HepG2 (cell line): ENCODE measurements around the gene PRR22. TPM values are rescaled to one million over a fixed set of nuclear protein-coding genes. Genes with fewer than 3 reads are reported as not detected.

Experiments used
- ASH2L ChIP-seq: fragments of 300-600, 200-600 bp; sonication (generic); IDR thresholded peaks from 2 replicates; pipeline ENCODE4 v1.7.0; 2017; ENCODE audit warnings: low read depth, mild to moderate bottlenecking, moderate library complexity, mixed read lengths, low read length; ENCODE audit not compliant: insufficient read length
- BCL6 ChIP-seq: IDR thresholded peaks from 2 replicates; pipeline ENCODE4 v1.6.1; 2016; ENCODE audit warnings: missing genetic modification reagents, missing compliant biosample characterization
- CCAR2 ChIP-seq: fragments of 200-400 bp; formaldehyde crosslinking; optimal IDR thresholded peaks from 2 replicates; pipeline ENCODE3; 2018; ENCODE audit warnings: low read depth, mild to moderate bottlenecking, low read length, moderate library complexity
- KLF16 ChIP-seq, 2 experiments: sonication (generic) in 1 of 2; formaldehyde crosslinking in 1 of 2; IDR thresholded peaks; 2 replicates each; pipeline versions ENCODE4 v1.6.1 to v1.8.0; 2016 to 2023; ENCODE audit warnings: missing genetic modification reagents in 2 of 2, missing compliant biosample characterization in 1 of 2
- NCOA5 ChIP-seq: sonication (generic); formaldehyde crosslinking; IDR thresholded peaks from 2 replicates; pipeline ENCODE4 v1.4.0; 2020; ENCODE audit warnings: missing genetic modification reagents
- NFE2 ChIP-seq: sonication (generic); formaldehyde crosslinking; IDR thresholded peaks from 2 replicates; pipeline ENCODE4 v1.4.0; 2020; ENCODE audit warnings: missing genetic modification reagents
- SMAD1 ChIP-seq: sonication (generic); formaldehyde crosslinking; IDR thresholded peaks from 2 replicates; pipeline ENCODE4 v1.4.0; 2020; ENCODE audit warnings: missing genetic modification reagents, low read depth, mild to moderate bottlenecking, borderline replicate concordance
- ZBTB21 ChIP-seq: sonication (generic); formaldehyde crosslinking; IDR thresholded peaks from 2 replicates; pipeline ENCODE4 v1.4.0; 2020; ENCODE audit warnings: missing genetic modification reagents
- ZC3H13 ChIP-seq: sonication (generic); formaldehyde crosslinking; IDR thresholded peaks from 2 replicates; pipeline ENCODE4 v1.8.1; 2023; ENCODE audit warnings: mild to moderate bottlenecking, missing genetic modification reagents, moderate library complexity
- ZNF121 ChIP-seq: sonication (generic); formaldehyde crosslinking; IDR thresholded peaks from 2 replicates; pipeline ENCODE4 v1.5.0; 2020; ENCODE audit warnings: mild to moderate bottlenecking, missing genetic modification reagents
- ZNF337 ChIP-seq: sonication (generic); formaldehyde crosslinking; IDR thresholded peaks from 2 replicates; pipeline ENCODE4 v1.5.1; 2020; ENCODE audit warnings: missing genetic modification reagents, low read depth, mild to moderate bottlenecking, borderline replicate concordance
- polyA plus RNA-seq, 8 experiments: library from polyadenylated mRNA; depleted of rRNA in 3 of 8; stranded (reverse) in 7 of 8; unstranded in 1 of 8; fragments of >200 nt; fragmentation: Illumina TruSeq in 4 of 8; extraction: Trizol in 4 of 8; gene quantifications; 2 replicates each; pipeline versions ENCODE4 v1.2.1 to v1.2.3, GENCODE V29; 2011 to 2016; ENCODE audit warnings: low read depth in 4 of 8, missing spikeins in 1 of 8, mixed read lengths in 1 of 8; ENCODE audit not compliant: insufficient read depth in 1 of 8
- total RNA-seq, 5 experiments: library from RNA; depleted of rRNA; stranded (reverse); fragments of >200 nt; fragmentation: Illumina TruSeq; extraction: Trizol; gene quantifications; 2 replicates each; pipeline ENCODE4 v1.2.3, GENCODE V29; 2016; ENCODE audit warnings: low read depth in 1 of 5
- TF ChIP-seq, protein P1 (sequence below): sonication (generic); formaldehyde crosslinking; IDR thresholded peaks from 2 replicates; pipeline ENCODE4 v1.4.0; 2020; ENCODE audit warnings: mild to moderate bottlenecking, missing genetic modification reagents
- TF ChIP-seq, protein P2 (sequence below): sonication (generic); formaldehyde crosslinking; IDR thresholded peaks from 2 replicates; pipeline ENCODE4 v1.4.0; 2020; ENCODE audit warnings: missing genetic modification reagents
- TF ChIP-seq, protein P3 (sequence below): sonication (generic); formaldehyde crosslinking; IDR thresholded peaks from 2 replicates; pipeline ENCODE4 v1.4.0; 2020; ENCODE audit warnings: missing genetic modification reagents, borderline replicate concordance
- TF ChIP-seq, protein P4 (sequence below), 2 experiments: fragments of 450-650 bp in 1 of 2; sonication (generic) in 1 of 2; formaldehyde crosslinking; IDR thresholded peaks; 2 replicates each; pipeline versions ENCODE4 v1.5.0 to v1.8.0; 2020 to 2022; ENCODE audit warnings: mild to moderate bottlenecking in 1 of 2, missing genetic modification reagents in 1 of 2
- TF ChIP-seq, protein P5 (sequence below): sonication (generic); formaldehyde crosslinking; IDR thresholded peaks from 2 replicates; pipeline ENCODE4 v1.8.1; 2022; ENCODE audit warnings: mild to moderate bottlenecking, missing genetic modification reagents
- TF ChIP-seq, protein P6 (sequence below): sonication (generic); formaldehyde crosslinking; IDR thresholded peaks from 2 replicates; pipeline ENCODE4 v1.8.0; 2022; ENCODE audit warnings: mild to moderate bottlenecking, missing genetic modification reagents, borderline replicate concordance

PRR22 gene
- total and polyA plus RNA-seq, 2 of the 13 experiments (the other 11 are each of a cell fraction or from before 2014, with no cell fraction given), result 0.84 to 2.3 TPM

DNA sequence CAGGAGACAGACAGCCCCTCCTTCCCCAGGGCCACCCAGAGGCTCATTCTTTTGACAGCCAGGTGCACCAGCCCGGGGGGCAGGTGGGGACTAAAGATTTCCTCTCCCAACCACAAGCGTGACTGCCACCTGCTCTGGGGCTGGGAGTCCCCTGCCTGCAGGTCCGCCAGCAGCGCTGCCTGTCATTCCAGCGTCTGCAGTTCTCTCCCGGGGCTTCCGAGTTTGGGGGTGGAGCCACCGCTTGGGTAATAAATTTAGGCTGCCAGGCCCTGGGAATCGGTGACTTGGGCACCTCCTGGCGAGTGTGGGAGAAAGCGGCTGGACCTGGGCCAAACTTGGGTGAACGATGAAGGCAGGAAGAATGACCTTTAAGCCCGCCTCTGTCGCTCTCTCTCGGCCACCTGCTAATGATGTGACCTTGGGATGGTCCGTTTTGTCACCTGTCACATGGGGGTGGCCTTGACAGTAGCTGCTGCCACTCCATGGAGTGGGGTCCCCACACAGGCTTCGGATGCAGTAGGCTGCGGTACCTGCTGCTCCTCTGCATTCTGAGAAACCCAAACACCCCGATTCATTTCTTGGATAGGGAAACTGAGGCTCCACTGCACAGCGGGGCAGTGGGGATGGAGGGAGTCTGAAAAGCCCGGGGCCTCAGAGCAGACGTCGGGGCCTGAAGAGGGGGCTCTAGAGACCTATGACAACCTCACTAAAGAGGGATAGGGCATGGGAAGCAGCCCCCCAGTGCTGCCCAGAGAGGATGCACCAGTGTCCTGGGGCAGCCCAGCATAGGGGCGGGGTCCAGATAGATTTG, 42.2 kb upstream of the PRR22 start (continued):
- TF ChIP-seq, protein P1, sequence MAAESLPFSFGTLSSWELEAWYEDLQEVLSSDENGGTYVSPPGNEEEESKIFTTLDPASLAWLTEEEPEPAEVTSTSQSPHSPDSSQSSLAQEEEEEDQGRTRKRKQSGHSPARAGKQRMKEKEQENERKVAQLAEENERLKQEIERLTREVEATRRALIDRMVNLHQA (CRISPR knock-in tag), result no peak
- TF ChIP-seq, protein P2, sequence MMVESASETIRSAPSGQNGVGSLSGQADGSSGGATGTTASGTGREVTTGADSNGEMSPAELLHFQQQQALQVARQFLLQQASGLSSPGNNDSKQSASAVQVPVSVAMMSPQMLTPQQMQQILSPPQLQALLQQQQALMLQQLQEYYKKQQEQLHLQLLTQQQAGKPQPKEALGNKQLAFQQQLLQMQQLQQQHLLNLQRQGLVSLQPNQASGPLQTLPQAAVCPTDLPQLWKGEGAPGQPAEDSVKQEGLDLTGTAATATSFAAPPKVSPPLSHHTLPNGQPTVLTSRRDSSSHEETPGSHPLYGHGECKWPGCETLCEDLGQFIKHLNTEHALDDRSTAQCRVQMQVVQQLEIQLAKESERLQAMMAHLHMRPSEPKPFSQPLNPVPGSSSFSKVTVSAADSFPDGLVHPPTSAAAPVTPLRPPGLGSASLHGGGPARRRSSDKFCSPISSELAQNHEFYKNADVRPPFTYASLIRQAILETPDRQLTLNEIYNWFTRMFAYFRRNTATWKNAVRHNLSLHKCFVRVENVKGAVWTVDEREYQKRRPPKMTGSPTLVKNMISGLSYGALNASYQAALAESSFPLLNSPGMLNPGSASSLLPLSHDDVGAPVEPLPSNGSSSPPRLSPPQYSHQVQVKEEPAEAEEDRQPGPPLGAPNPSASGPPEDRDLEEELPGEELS (CRISPR knock-in tag), result 0 out of 2 replicates have a peak, but pooled peaks have one; percentile 29
- TF ChIP-seq, protein P3, sequence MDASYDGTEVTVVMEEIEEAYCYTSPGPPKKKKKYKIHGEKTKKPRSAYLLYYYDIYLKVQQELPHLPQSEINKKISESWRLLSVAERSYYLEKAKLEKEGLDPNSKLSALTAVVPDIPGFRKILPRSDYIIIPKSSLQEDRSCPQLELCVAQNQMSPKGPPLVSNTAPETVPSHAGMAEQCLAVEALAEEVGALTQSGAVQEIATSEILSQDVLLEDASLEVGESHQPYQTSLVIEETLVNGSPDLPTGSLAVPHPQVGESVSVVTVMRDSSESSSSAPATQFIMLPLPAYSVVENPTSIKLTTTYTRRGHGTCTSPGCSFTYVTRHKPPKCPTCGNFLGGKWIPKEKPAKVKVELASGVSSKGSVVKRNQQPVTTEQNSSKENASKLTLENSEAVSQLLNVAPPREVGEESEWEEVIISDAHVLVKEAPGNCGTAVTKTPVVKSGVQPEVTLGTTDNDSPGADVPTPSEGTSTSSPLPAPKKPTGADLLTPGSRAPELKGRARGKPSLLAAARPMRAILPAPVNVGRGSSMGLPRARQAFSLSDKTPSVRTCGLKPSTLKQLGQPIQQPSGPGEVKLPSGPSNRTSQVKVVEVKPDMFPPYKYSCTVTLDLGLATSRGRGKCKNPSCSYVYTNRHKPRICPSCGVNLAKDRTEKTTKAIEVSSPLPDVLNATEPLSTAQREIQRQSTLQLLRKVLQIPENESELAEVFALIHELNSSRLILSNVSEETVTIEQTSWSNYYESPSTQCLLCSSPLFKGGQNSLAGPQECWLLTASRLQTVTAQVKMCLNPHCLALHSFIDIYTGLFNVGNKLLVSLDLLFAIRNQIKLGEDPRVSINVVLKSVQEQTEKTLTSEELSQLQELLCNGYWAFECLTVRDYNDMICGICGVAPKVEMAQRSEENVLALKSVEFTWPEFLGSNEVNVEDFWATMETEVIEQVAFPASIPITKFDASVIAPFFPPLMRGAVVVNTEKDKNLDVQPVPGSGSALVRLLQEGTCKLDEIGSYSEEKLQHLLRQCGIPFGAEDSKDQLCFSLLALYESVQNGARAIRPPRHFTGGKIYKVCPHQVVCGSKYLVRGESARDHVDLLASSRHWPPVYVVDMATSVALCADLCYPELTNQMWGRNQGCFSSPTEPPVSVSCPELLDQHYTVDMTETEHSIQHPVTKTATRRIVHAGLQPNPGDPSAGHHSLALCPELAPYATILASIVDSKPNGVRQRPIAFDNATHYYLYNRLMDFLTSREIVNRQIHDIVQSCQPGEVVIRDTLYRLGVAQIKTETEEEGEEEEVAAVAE (CRISPR knock-in tag), result peak; percentile 48; the same call in 1 of the 2 replicates
- TF ChIP-seq, protein P4, sequence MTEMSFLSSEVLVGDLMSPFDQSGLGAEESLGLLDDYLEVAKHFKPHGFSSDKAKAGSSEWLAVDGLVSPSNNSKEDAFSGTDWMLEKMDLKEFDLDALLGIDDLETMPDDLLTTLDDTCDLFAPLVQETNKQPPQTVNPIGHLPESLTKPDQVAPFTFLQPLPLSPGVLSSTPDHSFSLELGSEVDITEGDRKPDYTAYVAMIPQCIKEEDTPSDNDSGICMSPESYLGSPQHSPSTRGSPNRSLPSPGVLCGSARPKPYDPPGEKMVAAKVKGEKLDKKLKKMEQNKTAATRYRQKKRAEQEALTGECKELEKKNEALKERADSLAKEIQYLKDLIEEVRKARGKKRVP (CRISPR knock-in tag; IDR thresholded peaks at IDR 0.05), result no peak
- TF ChIP-seq SMAD1 (CRISPR knock-in tag) (no peak), ZNF121 (no peak), ZC3H13 (CRISPR knock-in tag) (peak; percentile 66), CCAR2 (no peak), KLF16 (CRISPR knock-in tag; IDR thresholded peaks at IDR 0.05) (peak in 1 of 2 experiments; percentile 65; a peak in 1 of 4 replicates), NCOA5 (no peak), BCL6 (CRISPR knock-in tag) (0 out of 2 replicates have a peak, but pooled peaks have one; percentile 51), ZBTB21 (no peak), ASH2L (peak; percentile 43), ZNF337 (CRISPR knock-in tag) (no peak), NFE2 (CRISPR knock-in tag) (no peak)
- TF ChIP-seq, protein P5, sequence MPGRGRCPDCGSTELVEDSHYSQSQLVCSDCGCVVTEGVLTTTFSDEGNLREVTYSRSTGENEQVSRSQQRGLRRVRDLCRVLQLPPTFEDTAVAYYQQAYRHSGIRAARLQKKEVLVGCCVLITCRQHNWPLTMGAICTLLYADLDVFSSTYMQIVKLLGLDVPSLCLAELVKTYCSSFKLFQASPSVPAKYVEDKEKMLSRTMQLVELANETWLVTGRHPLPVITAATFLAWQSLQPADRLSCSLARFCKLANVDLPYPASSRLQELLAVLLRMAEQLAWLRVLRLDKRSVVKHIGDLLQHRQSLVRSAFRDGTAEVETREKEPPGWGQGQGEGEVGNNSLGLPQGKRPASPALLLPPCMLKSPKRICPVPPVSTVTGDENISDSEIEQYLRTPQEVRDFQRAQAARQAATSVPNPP (CRISPR knock-in tag), result no peak
- TF ChIP-seq, protein P6, sequence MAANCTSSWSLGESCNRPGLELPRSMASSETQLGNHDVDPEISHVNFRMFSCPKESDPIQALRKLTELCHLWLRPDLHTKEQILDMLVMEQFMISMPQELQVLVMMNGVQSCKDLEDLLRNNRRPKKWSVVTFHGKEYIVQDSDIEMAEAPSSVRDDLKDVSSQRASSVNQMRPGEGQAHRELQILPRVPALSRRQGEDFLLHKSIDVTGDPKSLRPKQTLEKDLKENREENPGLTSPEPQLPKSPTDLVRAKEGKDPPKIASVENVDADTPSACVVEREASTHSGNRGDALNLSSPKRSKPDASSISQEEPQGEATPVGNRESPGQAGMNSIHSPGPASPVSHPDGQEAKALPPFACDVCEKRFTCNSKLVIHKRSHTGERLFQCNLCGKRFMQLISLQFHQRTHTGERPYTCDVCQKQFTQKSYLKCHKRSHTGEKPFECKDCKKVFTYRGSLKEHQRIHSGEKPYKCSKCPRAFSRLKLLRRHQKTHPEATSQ (CRISPR knock-in tag), result 0 out of 2 replicates have a peak, but pooled peaks have one; percentile 38
